CD4-positive, alpha-beta T cell (primary cell): ENCODE measurements around the gene QSOX1. TPM values are rescaled to one million over a fixed set of nuclear protein-coding genes. Genes with fewer than 3 reads are reported as not detected.

Experiments used
- ATAC-seq: fragments of 200-7000 bp; cut with Tn5 transposase; one replicate; pipeline ENCODE4 v1.10.0; 2022; ENCODE audit warnings: mild to moderate bottlenecking; ENCODE audit not compliant: poor library complexity
- CTCF ChIA-PET: fragments of 350-600 bp; sonication (Branson Sonifier 250); formaldehyde crosslinking; loops from one replicate; lab custom pipeline; 2021; ENCODE audit warnings: antibody characterized with exemption, inconsistent platforms; lab: Charles Lee
- POLR2A ChIA-PET: fragments of 350-600 bp; sonication (Branson Sonifier 250); formaldehyde crosslinking; loops from one replicate; lab custom pipeline; 2021; ENCODE audit warnings: antibody characterized with exemption, inconsistent platforms; lab: Charles Lee
- DNase-seq, 14 experiments: peaks; one replicate each; pipeline ENCODE4 v3.0.0-alpha.2; 2013 to 2020; ENCODE audit warnings: mixed read lengths in 2 of 14
- H3K27ac ChIP-seq, 2 donors: one replicate each; pipeline versions ENCODE4 v1.5.1 to v1.7.0; 2013; ENCODE audit warnings: low read length in 2 of 2, low read depth in 1 of 2, mild to moderate bottlenecking in 1 of 2
- H3K27me3 ChIP-seq, 2 experiments: 1 replicate in 1 of 2; 2 replicates in 1 of 2; pipeline versions ENCODE4 v1.6.1 to v1.7.0; 2013; ENCODE audit warnings: low read length in 2 of 2, control low read depth in 1 of 2, mild to moderate bottlenecking in 1 of 2, moderate library complexity in 1 of 2; ENCODE audit not compliant: insufficient read depth in 2 of 2, control insufficient read depth in 1 of 2
- H3K36me3 ChIP-seq: one replicate; pipeline ENCODE4 v1.6.1; 2013; ENCODE audit warnings: low read length, control low read depth; ENCODE audit not compliant: insufficient read depth
- H3K4me1 ChIP-seq: one replicate; pipeline ENCODE4 v1.6.1; 2013; ENCODE audit warnings: low read length, control low read depth; ENCODE audit not compliant: insufficient read depth
- H3K4me3 ChIP-seq: one replicate; pipeline ENCODE4 v1.5.1; 2013; ENCODE audit warnings: mild to moderate bottlenecking, low read length, moderate library complexity
- H3K9me3 ChIP-seq, 2 experiments: 1 replicate in 1 of 2; 2 replicates in 1 of 2; pipeline versions ENCODE4 v1.6.1 to v1.7.0; 2013; ENCODE audit warnings: low read length in 2 of 2, mild to moderate bottlenecking in 2 of 2, control low read depth in 1 of 2, moderate library complexity in 1 of 2; ENCODE audit not compliant: control insufficient read depth in 1 of 2, insufficient read depth in 1 of 2
- H3K27ac Mint-ChIP-seq: one replicate; pipeline ENCODE4 v1.8.0; 2020; ENCODE audit warnings: mixed read lengths
- H3K27me3 Mint-ChIP-seq: one replicate; pipeline ENCODE4 v1.8.0; 2021; ENCODE audit warnings: mixed read lengths
- H3K36me3 Mint-ChIP-seq: one replicate; pipeline ENCODE4 v1.8.0; 2021; ENCODE audit warnings: low read depth, mixed read lengths
- H3K4me1 Mint-ChIP-seq: one replicate; pipeline ENCODE4 v1.8.0; 2021; ENCODE audit warnings: low read depth, mixed read lengths
- H3K4me3 Mint-ChIP-seq: one replicate; pipeline ENCODE4 v1.8.0; 2020; ENCODE audit warnings: mild to moderate bottlenecking, mixed read lengths
- H3K9me3 Mint-ChIP-seq: one replicate; pipeline ENCODE4 v1.8.0; 2020; ENCODE audit warnings: mixed read lengths
- CTCF ChIP-seq: fragments of 200-600 bp; IDR thresholded peaks from one replicate; pipeline ENCODE4 v1.8.0; 2022; ENCODE audit warnings: antibody characterized with exemption, mild to moderate bottlenecking
- intact Hi-C, 2 experiments: fragments of 100-400 bp; cut with DNase I in 1 of 2; cut with micrococcal nuclease in 1 of 2; formaldehyde crosslinking; loops; one replicate each; pipeline versions ENCODE4 v1.15.1 to v1.9.0; 2023 to 2025; cut with DNase I, micrococcal nuclease
- total RNA-seq, 174 experiments: library from RNA in 2 of 174; stranded (reverse) in 2 of 174; gene quantifications; one replicate each; pipeline ENCODE4 v1.2.3 and lab custom pipeline; 2021 to 2026

Gene QSOX1
- total RNA-seq, 2 experiments from 2014 or later = 13.7 to 14.3 TPM

GRCh38 chr1:180231506-180231921 is 76.8 kb downstream of the QSOX1 start:
- POLR2A ChIA-PET = no interaction called here

GRCh38 chr1:180231936-180232335 is 77.3 kb downstream of the QSOX1 start:
- H3K4me3 ChIP-seq = no peak overlapping the region
- Mint-ChIP-seq H3K9me3 (no peaks in the 10 kb centered on the region), H3K4me1 (peaks cover 47% of the 10 kb centered on the region), H3K27me3 (peaks cover 91% of the 10 kb centered on the region), H3K4me3 (peak overlapping the region; percentile 83), H3K27ac (no peak overlapping the region), H3K36me3 (no peaks in the 10 kb centered on the region)
- ChIA-PET POLR2A (no interaction called here), CTCF (no interaction called here)
- H3K4me1 ChIP-seq = peaks cover 72% of the 10 kb centered on the region
- peaks cover 81 to 89% of the 10 kb centered on the region in 2 experiments for H3K27me3 ChIP-seq
- ATAC-seq (no peak), DNase-seq (no peak)
- TF ChIP-seq CTCF = no peak
- H3K9me3 ChIP-seq = peaks cover 0 to 51% of the 10 kb centered on the region in 2 experiments
- H3K36me3 ChIP-seq = no peaks in the 10 kb centered on the region
- no peak overlapping the region for H3K27ac ChIP-seq
- intact Hi-C loops = no loop called here

More at GRCh38 chr1:180231506-180231921, 76.8 kb downstream of the QSOX1 start:
- peaks cover 80 to 85% of the 10 kb centered on the region in 2 experiments for H3K27me3 ChIP-seq
- ATAC-seq (peak; percentile 31), DNase-seq (peak in 3 of 14 experiments; percentile 9 to 47 (median 42))
- no peak overlapping the region for H3K27ac ChIP-seq
- intact Hi-C loops = no loop called here
- Mint-ChIP-seq H3K4me3 (peak overlapping the region; percentile 83), H3K36me3 (no peaks in the 10 kb centered on the region), H3K27me3 (peaks cover 91% of the 10 kb centered on the region), H3K9me3 (no peaks in the 10 kb centered on the region), H3K4me1 (peaks cover 43% of the 10 kb centered on the region), H3K27ac (no peak overlapping the region)
- H3K9me3 ChIP-seq = peaks cover 0 to 53% of the 10 kb centered on the region in 2 experiments
- CTCF ChIA-PET = no interaction called here
- no peaks in the 10 kb centered on the region for H3K36me3 ChIP-seq
- H3K4me1 ChIP-seq = peaks cover 72% of the 10 kb centered on the region
- no peak for TF ChIP-seq CTCF
- H3K4me3 ChIP-seq = peak overlapping the region; percentile 53

- no peaks in the 10 kb centered on the region for H3K36me3 ChIP-seq
- H3K4me1 ChIP-seq = peaks cover 72% of the 10 kb centered on the region
- TF ChIP-seq CTCF = no peak
- Mint-ChIP-seq H3K36me3 (no peaks in the 10 kb centered on the region), H3K4me3 (peak overlapping the region; percentile 83), H3K27ac (no peak overlapping the region), H3K4me1 (peaks cover 50% of the 10 kb centered on the region), H3K27me3 (peaks cover 91% of the 10 kb centered on the region), H3K9me3 (no peaks in the 10 kb centered on the region)
- ATAC-seq = no peak
- ChIA-PET POLR2A (no interaction called here), CTCF (no interaction called here)
- intact Hi-C loops = no loop called here
- no peak overlapping the region for H3K27ac ChIP-seq
- H3K4me3 ChIP-seq = no peak overlapping the region
- peaks cover 87 to 90% of the 10 kb centered on the region in 2 experiments for H3K27me3 ChIP-seq
- no peak for DNase-seq
- peaks cover 0 to 51% of the 10 kb centered on the region in 2 experiments for H3K9me3 ChIP-seq
These were observed 77.9 kb downstream of the QSOX1 start for GRCh38 chr1:180232521-180233043.
